SU-DHL-6 (cell line): ENCODE data around the gene MARVELD1.

ENCODE experiments used
- EZH2phosphoT487 ChIP-seq: fragments of 200-600 bp; sonication (generic), shearing (Covaris generic); conservative IDR thresholded peaks from 2 replicates; pipeline ENCODE4 v1.6.1; 2018; ENCODE audit warnings: mild to moderate bottlenecking, antibody characterized with exemption, low read length, moderate library complexity, mixed read lengths
- TF ChIP-seq, protein P1 (sequence below): fragments of 200-600 bp; sonication (generic); IDR thresholded peaks from one replicate; pipeline ENCODE4 v1.5.1; 2017; ENCODE audit warnings: antibody characterized with exemption, mild to moderate bottlenecking, low read length, moderate library complexity; ENCODE audit not compliant: insufficient read depth, poor library complexity, severe bottlenecking

DNA sequence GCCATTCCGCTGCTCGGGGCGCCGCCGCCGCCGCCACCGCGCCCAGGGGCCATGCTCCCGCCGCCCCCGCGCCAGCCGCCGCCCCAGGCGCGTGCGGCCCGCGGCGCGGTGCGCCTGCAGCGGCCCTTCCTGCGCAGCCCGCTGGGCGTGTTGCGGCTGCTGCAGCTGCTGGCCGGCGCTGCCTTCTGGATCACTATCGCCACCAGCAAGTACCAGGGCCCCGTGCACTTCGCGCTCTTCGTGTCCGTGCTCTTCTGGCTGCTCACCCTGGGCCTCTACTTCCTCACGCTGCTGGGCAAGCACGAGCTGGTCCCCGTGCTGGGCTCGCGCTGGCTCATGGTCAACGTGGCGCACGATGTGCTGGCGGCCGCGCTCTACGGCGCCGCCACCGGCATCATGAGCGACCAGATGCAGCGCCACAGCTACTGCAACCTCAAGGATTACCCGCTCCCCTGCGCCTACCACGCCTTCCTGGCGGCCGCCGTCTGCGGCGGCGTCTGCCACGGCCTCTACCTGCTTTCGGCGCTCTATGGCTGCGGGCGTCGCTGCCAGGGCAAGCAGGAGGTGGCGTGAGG lies 383 bp downstream of the MARVELD1 start:
- TF ChIP-seq, protein P1, sequence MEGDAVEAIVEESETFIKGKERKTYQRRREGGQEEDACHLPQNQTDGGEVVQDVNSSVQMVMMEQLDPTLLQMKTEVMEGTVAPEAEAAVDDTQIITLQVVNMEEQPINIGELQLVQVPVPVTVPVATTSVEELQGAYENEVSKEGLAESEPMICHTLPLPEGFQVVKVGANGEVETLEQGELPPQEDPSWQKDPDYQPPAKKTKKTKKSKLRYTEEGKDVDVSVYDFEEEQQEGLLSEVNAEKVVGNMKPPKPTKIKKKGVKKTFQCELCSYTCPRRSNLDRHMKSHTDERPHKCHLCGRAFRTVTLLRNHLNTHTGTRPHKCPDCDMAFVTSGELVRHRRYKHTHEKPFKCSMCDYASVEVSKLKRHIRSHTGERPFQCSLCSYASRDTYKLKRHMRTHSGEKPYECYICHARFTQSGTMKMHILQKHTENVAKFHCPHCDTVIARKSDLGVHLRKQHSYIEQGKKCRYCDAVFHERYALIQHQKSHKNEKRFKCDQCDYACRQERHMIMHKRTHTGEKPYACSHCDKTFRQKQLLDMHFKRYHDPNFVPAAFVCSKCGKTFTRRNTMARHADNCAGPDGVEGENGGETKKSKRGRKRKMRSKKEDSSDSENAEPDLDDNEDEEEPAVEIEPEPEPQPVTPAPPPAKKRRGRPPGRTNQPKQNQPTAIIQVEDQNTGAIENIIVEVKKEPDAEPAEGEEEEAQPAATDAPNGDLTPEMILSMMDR: no peak
- 0 out of 2 replicates have a peak, but pooled peaks have one; percentile 46 for TF ChIP-seq EZH2phosphoT487
